ENCODE results near the gene OBP2B.
"Not testable (repeated sequence)": the region's sequence is repeated elsewhere in the genome, so short reads cannot be mapped to it uniquely, and the experiment has no call there.

The OBP2B gene

DNA sequence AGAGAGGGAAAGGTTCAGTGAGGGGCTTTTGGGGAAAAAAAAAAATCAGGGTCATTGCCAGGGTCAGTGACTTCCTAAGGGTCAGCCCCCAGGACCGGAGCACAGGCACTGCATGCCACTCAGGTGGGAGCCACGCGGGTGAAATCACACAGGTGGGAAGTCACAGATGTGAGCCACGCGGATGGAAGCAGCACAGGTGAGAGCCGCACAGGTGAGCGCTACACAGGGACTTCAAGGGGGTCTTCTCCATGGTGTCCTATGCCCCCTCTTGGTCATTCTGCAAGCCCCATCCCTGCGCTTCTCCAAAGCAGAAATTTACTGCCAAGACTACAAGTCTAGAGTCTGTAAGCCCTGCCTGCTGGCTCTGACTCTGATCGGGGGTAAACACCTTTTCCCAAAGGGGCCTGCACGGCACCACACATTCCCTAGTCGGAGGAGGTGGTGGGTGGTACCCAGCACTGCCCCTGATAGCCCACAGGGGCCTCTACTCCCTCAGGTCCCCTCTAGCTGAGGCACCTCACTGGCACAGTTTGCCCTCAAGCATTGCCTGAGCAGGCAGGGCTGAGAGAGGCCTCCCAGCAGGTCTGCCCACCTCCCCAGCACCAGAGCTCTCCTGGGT, 18.3 kb upstream of the OBP2B start:
- H3K27ac ChIP-seq, result no peak overlapping the region
- TF ChIP-seq, protein P1, sequence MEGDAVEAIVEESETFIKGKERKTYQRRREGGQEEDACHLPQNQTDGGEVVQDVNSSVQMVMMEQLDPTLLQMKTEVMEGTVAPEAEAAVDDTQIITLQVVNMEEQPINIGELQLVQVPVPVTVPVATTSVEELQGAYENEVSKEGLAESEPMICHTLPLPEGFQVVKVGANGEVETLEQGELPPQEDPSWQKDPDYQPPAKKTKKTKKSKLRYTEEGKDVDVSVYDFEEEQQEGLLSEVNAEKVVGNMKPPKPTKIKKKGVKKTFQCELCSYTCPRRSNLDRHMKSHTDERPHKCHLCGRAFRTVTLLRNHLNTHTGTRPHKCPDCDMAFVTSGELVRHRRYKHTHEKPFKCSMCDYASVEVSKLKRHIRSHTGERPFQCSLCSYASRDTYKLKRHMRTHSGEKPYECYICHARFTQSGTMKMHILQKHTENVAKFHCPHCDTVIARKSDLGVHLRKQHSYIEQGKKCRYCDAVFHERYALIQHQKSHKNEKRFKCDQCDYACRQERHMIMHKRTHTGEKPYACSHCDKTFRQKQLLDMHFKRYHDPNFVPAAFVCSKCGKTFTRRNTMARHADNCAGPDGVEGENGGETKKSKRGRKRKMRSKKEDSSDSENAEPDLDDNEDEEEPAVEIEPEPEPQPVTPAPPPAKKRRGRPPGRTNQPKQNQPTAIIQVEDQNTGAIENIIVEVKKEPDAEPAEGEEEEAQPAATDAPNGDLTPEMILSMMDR (conservative IDR thresholded peaks at IDR 0.05), result no peak
- TF ChIP-seq ZFX (IDR thresholded peaks at IDR 0.05), result no peak

DNA sequence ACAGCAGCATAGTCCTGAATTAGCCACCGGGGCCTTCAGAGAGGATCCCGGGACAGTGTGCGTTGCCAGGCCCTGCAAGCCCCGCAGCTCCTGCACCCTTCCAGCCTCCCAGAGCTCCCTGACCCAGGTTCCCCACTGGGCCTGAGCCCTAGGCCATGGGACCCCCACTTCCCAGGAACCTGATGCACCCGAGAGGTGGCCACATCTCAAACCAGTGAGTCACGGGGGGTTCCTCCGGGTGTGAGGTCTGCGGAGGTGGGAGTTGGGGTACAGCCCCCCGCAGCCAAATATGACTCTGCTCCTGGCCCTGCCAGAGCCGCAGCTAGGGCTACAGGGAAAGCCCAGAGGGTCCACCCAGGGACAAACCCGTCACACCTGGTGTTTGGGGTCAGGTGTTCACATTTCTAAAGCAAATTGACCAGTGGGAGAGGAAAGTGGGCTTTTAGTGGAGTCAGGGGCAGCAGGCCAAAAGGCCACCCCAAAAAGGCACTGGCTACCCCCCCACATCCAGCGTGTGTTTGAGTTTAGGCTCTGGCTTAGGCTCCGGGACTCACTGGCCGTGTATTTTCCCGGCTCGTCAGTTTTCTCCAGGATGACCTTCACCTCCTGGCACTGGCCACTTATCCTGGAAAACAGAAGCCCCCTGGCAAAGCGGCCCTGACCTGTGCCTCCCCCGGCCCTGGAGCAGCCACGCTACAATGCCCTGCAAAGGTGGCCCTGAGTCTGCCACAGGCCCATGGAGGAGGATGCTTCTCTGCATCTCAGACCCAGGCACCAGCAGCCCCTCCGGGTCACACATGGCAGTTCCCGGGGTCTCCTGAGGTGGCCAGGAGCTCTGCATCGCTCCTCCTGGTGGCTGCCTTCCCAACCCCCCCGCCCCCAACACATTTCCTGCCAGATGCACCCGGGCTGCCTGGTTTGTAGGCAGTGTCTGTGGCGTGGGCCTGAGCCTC, 17.4 kb upstream of the OBP2B start:
- H3K27ac ChIP-seq, result no peak overlapping the region
- TF ChIP-seq, protein P1 (conservative IDR thresholded peaks at IDR 0.05), result no peak
- no peak for TF ChIP-seq ZFX (IDR thresholded peaks at IDR 0.05)

DNA sequence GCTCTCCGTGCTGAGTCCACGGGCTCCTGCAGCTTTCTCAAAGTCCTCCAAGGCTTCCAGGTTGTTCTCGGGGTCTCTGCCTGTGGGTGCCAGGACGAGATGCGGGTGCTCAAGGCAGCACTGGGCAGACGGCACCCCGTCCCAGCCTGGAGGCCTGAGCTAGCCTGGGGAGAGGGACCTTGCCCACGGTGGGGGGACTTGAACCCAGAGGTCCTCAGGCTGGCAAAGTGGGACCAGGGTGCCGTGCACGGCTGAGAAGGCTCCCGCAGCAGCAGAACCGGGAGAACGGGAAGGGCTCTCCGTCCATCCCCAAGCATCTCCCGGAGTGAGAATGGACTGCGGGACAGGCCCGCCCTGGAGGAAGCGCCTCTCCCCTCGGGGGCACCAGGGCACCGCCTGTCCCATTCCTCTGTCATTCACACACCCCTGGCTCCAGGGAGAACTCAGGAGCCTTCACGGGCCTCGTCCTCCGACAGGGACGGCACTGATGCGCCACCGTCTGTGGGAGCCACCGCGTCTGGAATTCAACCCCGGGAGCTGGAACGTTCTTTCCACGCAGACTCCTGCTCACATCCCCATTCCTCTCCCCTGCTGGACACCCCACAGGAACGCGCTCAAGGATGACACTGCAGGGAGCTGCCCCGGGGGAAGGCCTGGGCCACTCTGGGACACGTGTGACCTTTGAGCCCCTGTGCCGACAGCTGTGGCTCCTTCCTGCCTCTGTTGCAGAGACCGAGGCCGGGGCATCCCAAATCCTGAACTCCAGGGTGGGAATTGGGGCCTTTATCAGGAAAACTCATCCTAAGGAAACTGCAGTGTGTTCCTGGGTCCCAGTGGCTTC, 16.3 kb upstream of the OBP2B start:
- no peak overlapping the region for H3K27ac ChIP-seq
- no peak for TF ChIP-seq ZFX (IDR thresholded peaks at IDR 0.05)
- TF ChIP-seq, protein P1 (conservative IDR thresholded peaks at IDR 0.05), result no peak

DNA sequence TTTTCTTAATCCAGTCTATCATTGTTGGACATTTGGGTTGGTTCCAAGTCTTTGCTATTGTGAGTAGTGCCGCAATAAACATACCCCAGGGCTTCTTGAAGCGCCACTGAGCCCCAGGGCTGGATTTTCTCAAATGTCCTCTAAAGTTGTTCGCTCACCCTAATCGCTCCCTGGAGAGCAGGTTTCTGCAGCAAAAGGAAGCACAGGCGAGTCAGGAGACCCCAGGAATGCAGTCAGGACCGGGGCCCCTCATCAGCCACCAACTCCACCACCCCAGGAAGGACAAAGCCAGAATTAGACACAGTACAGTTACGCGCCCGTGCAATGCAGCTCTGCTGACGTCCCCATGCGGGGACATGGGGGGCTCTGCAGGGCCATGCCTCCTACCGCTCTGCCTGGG, 15.7 kb upstream of the OBP2B start:
- TF ChIP-seq, protein P1 (conservative IDR thresholded peaks at IDR 0.05), result no peak
- TF ChIP-seq ZFX (IDR thresholded peaks at IDR 0.05), result no peak
- no peak overlapping the region for H3K27ac ChIP-seq

DNA sequence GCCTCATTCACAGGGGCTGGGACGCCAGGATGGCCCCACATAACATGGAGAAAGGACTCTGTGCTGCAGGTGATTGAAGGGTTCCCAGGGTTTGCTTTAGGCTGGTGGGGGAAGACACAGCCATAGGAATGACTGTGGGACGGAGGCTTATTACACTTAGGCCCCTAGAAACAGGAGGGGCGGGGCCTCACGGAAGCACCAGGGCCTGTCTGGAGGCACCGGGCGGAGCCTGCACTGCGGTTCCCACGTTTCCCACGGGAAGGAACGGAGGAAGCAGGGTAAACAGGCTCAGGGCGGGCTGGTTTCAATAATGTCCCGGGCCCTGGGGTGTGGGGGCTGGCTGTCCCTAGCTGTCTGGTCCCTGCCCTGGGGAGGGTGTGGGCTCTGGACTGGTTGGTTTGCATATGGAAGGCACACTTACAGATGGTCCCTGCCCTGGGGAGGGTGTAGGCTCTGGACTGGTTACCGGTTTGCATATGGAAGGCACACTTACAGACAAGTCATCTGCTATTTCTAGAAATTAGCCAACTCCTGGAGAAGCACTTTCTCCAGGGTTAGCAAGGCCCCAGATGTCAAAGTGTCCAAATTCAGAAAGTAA, 14.2 kb upstream of the OBP2B start:
- H3K27ac ChIP-seq, result not testable (repeated sequence)

DNA sequence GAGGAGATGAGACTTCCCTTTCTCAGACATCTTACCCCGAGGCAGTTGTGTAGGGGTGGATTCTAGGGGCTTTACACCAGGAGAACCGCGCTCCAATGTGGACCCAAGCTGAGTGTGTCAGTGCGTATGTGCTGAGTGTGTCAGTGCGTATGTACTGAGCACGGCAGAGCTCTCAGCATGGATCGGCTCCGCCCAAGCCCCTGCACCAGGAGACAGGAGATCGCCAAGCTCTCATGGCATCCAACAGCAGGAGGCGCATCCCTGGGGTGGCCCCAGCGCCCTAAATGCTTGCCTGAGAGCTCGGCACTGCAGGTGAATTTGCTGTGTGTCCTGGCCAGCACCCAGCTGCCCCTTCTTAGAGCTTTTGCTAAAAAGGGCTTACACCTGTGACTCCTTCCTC, 12.9 kb upstream of the OBP2B start:
- H3K27ac ChIP-seq, result not testable (repeated sequence)

DNA sequence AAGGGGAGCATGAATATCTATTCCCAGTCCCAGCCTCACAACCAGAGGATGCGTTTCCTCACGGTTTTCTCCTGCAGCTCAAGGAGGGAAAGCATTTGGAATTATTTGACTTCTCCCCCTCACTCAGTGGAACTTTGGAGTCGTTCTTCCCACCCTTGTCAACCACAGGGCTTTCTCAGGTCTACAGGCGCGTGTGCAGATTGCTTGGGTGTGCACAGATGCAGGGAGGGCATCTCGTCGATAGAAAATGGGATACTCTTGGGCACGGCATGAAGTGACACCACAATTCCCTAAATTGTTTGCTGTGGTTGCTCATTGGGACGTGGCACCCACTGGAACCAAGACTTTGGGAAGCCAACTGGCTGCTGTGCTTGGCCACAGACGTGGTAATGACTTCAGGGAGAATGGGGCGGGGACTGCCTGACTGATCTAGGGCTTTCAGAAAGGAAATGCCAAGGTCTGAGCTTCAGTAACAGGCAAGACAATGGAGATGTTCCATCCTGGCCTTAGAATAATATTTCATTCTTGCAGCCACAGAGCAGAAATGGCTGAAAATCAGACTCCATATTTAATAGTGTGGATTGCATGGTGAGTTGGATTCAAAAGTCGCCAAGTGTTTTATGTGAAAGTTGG, 12.2 kb upstream of the OBP2B start:
- no peak for TF ChIP-seq ZFX (IDR thresholded peaks at IDR 0.05)
- TF ChIP-seq, protein P1 (conservative IDR thresholded peaks at IDR 0.05), result no peak
- no peak overlapping the region for H3K27ac ChIP-seq

DNA sequence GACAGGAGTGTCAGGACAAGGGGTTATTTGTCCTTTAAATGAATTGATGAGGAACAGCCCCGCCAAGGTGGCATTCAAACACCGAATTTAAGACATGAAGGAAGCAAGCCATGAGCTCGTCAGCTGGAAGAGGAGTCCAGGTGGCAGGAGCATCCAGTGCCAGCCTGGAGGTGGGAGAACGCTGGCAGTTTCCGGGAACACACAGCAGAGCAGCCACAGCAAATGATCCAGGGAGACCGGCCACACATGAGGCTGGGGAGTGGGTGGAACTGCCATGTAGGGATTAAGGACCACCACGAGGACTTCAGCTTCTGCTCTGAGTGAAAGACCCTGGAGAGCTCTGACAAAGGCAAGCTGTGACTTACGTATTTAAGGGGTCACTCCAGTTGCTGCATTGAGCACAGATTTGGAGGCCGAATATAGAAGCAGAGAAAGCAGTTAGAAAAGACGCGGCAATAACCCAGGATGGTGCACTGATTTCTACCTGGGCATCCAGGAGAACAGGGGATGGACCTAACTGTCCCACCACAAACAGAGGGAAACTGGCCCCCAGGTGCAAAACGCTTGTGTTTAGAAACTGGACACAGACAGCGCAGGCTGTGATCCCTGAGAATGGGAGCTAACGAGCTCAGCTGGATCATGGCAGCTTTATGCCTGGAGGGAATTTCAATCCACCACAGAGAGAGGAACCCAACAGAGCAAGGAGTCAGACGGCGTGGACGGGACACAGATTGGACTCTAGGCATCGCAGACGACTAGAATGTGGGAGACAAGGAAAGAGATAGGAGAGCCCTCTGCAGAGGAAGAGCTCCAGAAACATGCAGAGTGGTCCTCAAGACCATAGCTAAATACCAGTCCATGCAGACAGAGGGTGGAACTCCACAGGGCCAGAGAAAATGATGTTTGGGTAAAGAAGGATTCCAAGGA, 9.3 kb upstream of the OBP2B start:
- H3K27ac ChIP-seq, result not testable (repeated sequence)

DNA sequence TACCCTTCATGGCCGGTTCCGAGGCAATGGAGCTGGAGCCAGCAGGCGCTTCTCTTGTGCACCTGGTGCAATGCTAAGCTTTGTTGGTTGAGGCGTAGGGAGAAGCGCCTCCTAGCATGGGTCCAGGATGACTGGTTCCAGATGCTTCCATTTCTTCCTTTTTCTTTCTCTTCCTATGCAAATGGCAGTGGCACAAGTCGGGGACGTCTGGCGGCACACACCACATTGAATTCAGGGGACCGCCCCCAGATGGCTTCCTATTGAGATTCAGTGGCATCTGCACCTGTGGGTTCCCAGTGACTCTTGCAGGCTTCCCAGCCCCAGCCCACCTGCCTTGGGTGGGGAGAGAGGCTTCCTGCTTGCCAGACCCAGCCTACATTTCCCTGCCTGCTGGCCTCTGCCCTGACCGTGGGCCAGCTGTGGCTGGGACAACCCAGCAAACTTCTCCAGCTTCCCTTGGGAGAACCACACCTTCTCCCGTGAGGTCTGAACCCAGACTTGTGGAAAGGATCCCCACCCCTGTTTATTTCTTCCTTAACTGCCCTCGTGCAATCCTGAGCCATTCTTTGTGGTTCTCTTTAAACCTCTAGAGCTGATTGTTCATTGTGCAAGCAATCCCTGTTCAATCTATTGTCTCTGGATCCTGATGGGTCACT, 8.4 kb upstream of the OBP2B start:
- H3K27ac ChIP-seq, result not testable (repeated sequence)

DNA sequence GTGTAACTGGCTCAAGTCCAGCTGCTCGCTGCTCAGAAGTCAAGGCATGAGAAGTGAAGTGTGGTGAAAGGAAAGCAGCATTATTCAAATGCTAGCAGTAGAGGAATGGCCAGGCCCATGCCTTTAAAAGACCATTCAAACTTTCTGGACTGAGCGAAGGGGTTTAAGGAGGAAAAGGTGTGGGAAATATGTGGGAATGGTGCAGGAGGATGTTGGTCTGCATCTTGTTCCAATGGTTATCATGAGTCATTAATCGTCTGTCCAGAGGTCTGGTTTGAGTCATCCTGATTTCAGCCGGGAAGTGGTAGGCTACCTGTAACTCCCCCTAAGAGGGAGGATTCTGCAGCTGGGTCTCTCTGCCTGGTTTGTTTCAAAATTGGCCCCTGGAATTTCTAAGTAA, 5.2 kb upstream of the OBP2B start:
- H3K27ac ChIP-seq, result not testable (repeated sequence)

Measured in C4-2B (cell line).